Esophagus (tissue), 2 donors: ENCODE data around the gene FSTL5. TPM values are rescaled to one million over a fixed set of nuclear protein-coding genes. Genes with fewer than 3 reads are reported as not detected.
"Not testable (repeated sequence)": the region's sequence is repeated elsewhere in the genome, so short reads cannot be mapped to it uniquely, and the experiment has no call there.

Experiments used
- H3K27ac ChIP-seq, 2 donors: one replicate each; pipeline ENCODE4 v1.5.1; 2013; ENCODE audit warnings: low read depth in 2 of 2, mild to moderate bottlenecking in 2 of 2, inconsistent platforms in 1 of 2, low read length in 1 of 2, moderate library complexity in 1 of 2
- H3K27me3 ChIP-seq, 2 donors: one replicate each; pipeline ENCODE4 v1.6.1; 2013; ENCODE audit warnings: low read length in 2 of 2, control low read depth in 1 of 2, mild to moderate bottlenecking in 1 of 2; ENCODE audit not compliant: insufficient read depth in 2 of 2, control insufficient read depth in 1 of 2
- H3K36me3 ChIP-seq, 2 donors: one replicate each; pipeline ENCODE4 v1.6.1; 2013; ENCODE audit warnings: low read length in 1 of 2; ENCODE audit not compliant: control insufficient read depth in 2 of 2, insufficient read depth in 2 of 2
- H3K4me1 ChIP-seq, 2 donors: one replicate each; pipeline ENCODE4 v1.6.1; 2013; ENCODE audit warnings: low read length in 1 of 2; ENCODE audit not compliant: control insufficient read depth in 2 of 2, insufficient read depth in 2 of 2
- H3K4me3 ChIP-seq, 2 donors: one replicate each; pipeline ENCODE4 v1.5.1; 2013; ENCODE audit warnings: low read length in 2 of 2, mild to moderate bottlenecking in 2 of 2, low read depth in 1 of 2, moderate library complexity in 1 of 2
- H3K9me3 ChIP-seq, 2 donors: one replicate each; pipeline ENCODE4 v1.6.1; 2013; ENCODE audit warnings: mild to moderate bottlenecking in 2 of 2, low read depth in 1 of 2, low read length in 1 of 2, moderate library complexity in 1 of 2; ENCODE audit not compliant: control insufficient read depth in 2 of 2, insufficient read depth in 1 of 2
- WGBS, 2 donors: extraction: QIAGEN DNeasy Blood & Tissue Kit; methylation state at CpG; one replicate each; pipeline ENCODE4 v1.1.7; 2013; 5-methylcytosine and 5-hydroxymethylcytosine counted together
- polyA plus RNA-seq, 2 donors: library from polyadenylated mRNA; stranded (reverse); fragments of 200-250 nt; gene quantifications; one replicate each; pipeline ENCODE4 v1.2.3, GENCODE V29; 2013
- donor health status: healthy with polysubstance abuse.
- donor health status: Bipolar disorder and iron deficiency.

FSTL5 gene
- polyA plus RNA-seq, 2 donors: not detected

- Histone ChIP-seq H3K36me3 (no peaks in the 10 kb centered on the region), H3K4me1 (no peaks in the 10 kb centered on the region), H3K27me3 (no peaks in the 10 kb centered on the region), H3K27ac (no peak overlapping the region), H3K9me3 (no peaks in the 10 kb centered on the region), H3K4me3 (no peak overlapping the region)
- WGBS, 2 donors: 93 to 95% methylated on average over 4 of the region's 4 CpGs
These were observed 52.7 kb downstream of the FSTL5 start for GRCh38 chr4:162111078-162111477.

- Histone ChIP-seq H3K4me1 (no peaks in the 10 kb centered on the region), H3K27me3 (no peaks in the 10 kb centered on the region), H3K9me3 (peaks cover 0 to 2% of the 10 kb centered on the region in 2 donors), H3K4me3 (no peak overlapping the region), H3K27ac (no peak overlapping the region), H3K36me3 (no peaks in the 10 kb centered on the region)
- WGBS, 2 donors: 53 to 56% methylated on average over 5 of the region's 5 CpGs
These were observed 59.2 kb downstream of the FSTL5 start for GRCh38 chr4:162104459-162105124.

GRCh38 chr4:162103908-162104307 lies 59.9 kb downstream of the FSTL5 start:
- not testable (repeated sequence) for H3K4me3 ChIP-seq, H3K27me3 ChIP-seq, H3K4me1 ChIP-seq, H3K27ac ChIP-seq, H3K36me3 ChIP-seq, H3K9me3 ChIP-seq
- 88 to 92% methylated on average over 12 of the region's 12 CpGs for WGBS, 2 donors

- Histone ChIP-seq H3K9me3 (peaks cover 0 to 2% of the 10 kb centered on the region in 2 donors), H3K4me1 (no peaks in the 10 kb centered on the region), H3K27me3 (no peaks in the 10 kb centered on the region), H3K36me3 (no peaks in the 10 kb centered on the region), H3K27ac (no peak overlapping the region), H3K4me3 (no peak overlapping the region)
- WGBS, 2 donors: 43 to 44% methylated on average over 1 of the region's 1 CpG
These were observed 61.1 kb downstream of the FSTL5 start for GRCh38 chr4:162102713-162103112.

- Histone ChIP-seq H3K36me3 (no peaks in the 10 kb centered on the region), H3K4me3 (no peak overlapping the region), H3K27me3 (no peaks in the 10 kb centered on the region), H3K4me1 (no peaks in the 10 kb centered on the region), H3K27ac (no peak overlapping the region), H3K9me3 (peaks cover 0 to 2% of the 10 kb centered on the region in 2 donors)
- WGBS, 2 donors: 29 to 61% methylated on average over 1 of the region's 1 CpG
These were observed 62.5 kb downstream of the FSTL5 start for GRCh38 chr4:162101337-162101736.

- no peaks in the 10 kb centered on the region for H3K27me3 ChIP-seq
- H3K27ac ChIP-seq: no peak overlapping the region
- H3K9me3 ChIP-seq: no peaks in the 10 kb centered on the region
- no peak overlapping the region for H3K4me3 ChIP-seq
- 77 to 78% methylated on average over 2 of the region's 2 CpGs for WGBS, 2 donors
- H3K36me3 ChIP-seq: no peaks in the 10 kb centered on the region
- no peaks in the 10 kb centered on the region for H3K4me1 ChIP-seq
These were observed 88.1 kb downstream of the FSTL5 start for GRCh38 chr4:162075726-162076125.

- no peak overlapping the region for H3K4me3 ChIP-seq
- H3K9me3 ChIP-seq: no peaks in the 10 kb centered on the region
- no peaks in the 10 kb centered on the region for H3K27me3 ChIP-seq
- no peaks in the 10 kb centered on the region for H3K36me3 ChIP-seq
- no peak overlapping the region for H3K27ac ChIP-seq
- no peaks in the 10 kb centered on the region for H3K4me1 ChIP-seq
- 78 to 86% methylated on average over 2 of the region's 2 CpGs for WGBS, 2 donors
These were observed 102.6 kb downstream of the FSTL5 start for GRCh38 chr4:162061214-162061613.

GRCh38 chr4:162059656-162060055 lies 104.1 kb downstream of the FSTL5 start:
- Histone ChIP-seq H3K4me3 (no peak overlapping the region), H3K27ac (no peak overlapping the region), H3K4me1 (no peaks in the 10 kb centered on the region), H3K9me3 (no peaks in the 10 kb centered on the region), H3K27me3 (no peaks in the 10 kb centered on the region), H3K36me3 (no peaks in the 10 kb centered on the region)
- 31 to 37% methylated on average over 1 of the region's 1 CpG for WGBS, 2 donors

GRCh38 chr4:162056990-162057389 lies 106.8 kb downstream of the FSTL5 start:
- Histone ChIP-seq H3K9me3 (no peaks in the 10 kb centered on the region), H3K27me3 (no peaks in the 10 kb centered on the region), H3K27ac (no peak overlapping the region), H3K4me3 (no peak overlapping the region), H3K4me1 (no peaks in the 10 kb centered on the region), H3K36me3 (no peaks in the 10 kb centered on the region)
- 38 to 44% methylated on average over 8 of the region's 8 CpGs for WGBS, 2 donors

GRCh38 chr4:162046135-162046534 lies 117.7 kb downstream of the FSTL5 start:
- no peak overlapping the region for H3K4me3 ChIP-seq
- WGBS, 2 donors: 37 to 47% methylated on average over 4 of the region's 4 CpGs
- no peaks in the 10 kb centered on the region for H3K36me3 ChIP-seq
- no peak overlapping the region for H3K27ac ChIP-seq
- H3K27me3 ChIP-seq: no peaks in the 10 kb centered on the region
- H3K4me1 ChIP-seq: no peaks in the 10 kb centered on the region
- no peaks in the 10 kb centered on the region for H3K9me3 ChIP-seq
